ENCODE measurements around the gene CA11. TPM values are rescaled to one million over a fixed set of nuclear protein-coding genes. Genes with fewer than 3 reads are reported as not detected.

CA11 gene
- total and polyA plus RNA-seq, 9 of the 15 experiments (the other 6 are each of a cell fraction or from before 2014, with no cell fraction given): 2.9 to 19.9 (median 8.3) TPM

DNA sequence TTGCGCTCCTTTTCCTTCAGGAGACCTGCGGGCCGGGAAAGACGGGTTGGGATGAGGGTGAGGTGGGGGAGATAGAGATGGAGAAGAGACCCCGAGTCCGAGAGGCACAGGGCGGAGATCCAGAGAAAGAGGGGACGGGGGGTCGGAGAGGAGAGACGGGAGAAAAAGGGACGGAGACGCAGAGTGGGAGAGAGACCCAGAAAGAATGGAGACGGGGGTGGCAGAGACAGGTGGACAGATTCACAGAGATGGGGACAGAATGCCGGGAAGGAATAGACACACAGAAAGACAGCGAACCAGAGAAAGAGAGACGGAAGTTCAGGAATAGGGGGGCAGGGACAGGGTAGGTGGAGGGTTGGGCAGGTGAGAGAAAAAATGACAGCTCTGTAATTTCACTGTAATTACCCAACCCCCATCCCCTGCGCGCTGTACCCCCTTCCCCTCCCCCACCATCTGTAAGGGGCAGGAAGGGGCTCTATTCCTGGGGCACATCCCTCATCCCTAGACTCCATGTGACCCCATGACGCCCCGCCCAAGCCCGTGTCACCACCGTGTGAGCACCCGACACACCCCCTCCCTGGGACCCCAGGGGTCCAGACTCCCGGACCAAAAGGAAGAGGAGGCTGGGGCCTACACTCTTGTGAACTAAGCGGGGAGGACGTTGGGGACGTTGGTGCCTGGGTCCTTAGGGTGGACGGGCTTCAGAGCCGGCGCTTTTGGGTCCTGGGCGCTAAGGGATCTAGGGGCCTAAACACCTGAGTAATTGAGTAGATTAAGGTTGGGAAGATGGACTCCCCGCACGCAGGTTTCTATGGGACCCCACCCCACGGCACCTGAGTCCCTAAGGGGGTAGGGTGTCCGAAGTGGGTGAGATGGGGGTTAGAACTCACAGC is 9.8 kb downstream of the CA11 start (continued):
- TF ChIP-seq, protein P1, sequence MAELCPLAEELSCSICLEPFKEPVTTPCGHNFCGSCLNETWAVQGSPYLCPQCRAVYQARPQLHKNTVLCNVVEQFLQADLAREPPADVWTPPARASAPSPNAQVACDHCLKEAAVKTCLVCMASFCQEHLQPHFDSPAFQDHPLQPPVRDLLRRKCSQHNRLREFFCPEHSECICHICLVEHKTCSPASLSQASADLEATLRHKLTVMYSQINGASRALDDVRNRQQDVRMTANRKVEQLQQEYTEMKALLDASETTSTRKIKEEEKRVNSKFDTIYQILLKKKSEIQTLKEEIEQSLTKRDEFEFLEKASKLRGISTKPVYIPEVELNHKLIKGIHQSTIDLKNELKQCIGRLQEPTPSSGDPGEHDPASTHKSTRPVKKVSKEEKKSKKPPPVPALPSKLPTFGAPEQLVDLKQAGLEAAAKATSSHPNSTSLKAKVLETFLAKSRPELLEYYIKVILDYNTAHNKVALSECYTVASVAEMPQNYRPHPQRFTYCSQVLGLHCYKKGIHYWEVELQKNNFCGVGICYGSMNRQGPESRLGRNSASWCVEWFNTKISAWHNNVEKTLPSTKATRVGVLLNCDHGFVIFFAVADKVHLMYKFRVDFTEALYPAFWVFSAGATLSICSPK (IDR thresholded peaks at IDR 0.05; ENCODE audit: borderline replicate concordance): peak; percentile 68; the same call in 1 of the 2 replicates
- no peak for TF ChIP-seq NCOA4 (IDR thresholded peaks at IDR 0.05; ENCODE audit: partially characterized antibody)
- 0 out of 2 replicates have a peak, but pooled peaks have one; percentile 26 for TF ChIP-seq CC2D1A (IDR thresholded peaks at IDR 0.05)
- TF ChIP-seq, protein P2, sequence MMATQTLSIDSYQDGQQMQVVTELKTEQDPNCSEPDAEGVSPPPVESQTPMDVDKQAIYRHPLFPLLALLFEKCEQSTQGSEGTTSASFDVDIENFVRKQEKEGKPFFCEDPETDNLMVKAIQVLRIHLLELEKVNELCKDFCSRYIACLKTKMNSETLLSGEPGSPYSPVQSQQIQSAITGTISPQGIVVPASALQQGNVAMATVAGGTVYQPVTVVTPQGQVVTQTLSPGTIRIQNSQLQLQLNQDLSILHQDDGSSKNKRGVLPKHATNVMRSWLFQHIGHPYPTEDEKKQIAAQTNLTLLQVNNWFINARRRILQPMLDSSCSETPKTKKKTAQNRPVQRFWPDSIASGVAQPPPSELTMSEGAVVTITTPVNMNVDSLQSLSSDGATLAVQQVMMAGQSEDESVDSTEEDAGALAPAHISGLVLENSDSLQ (IDR thresholded peaks at IDR 0.05): no peak
- TF ChIP-seq BRD4 (IDR thresholded peaks at IDR 0.05): no peak
- TF ChIP-seq, protein P3, sequence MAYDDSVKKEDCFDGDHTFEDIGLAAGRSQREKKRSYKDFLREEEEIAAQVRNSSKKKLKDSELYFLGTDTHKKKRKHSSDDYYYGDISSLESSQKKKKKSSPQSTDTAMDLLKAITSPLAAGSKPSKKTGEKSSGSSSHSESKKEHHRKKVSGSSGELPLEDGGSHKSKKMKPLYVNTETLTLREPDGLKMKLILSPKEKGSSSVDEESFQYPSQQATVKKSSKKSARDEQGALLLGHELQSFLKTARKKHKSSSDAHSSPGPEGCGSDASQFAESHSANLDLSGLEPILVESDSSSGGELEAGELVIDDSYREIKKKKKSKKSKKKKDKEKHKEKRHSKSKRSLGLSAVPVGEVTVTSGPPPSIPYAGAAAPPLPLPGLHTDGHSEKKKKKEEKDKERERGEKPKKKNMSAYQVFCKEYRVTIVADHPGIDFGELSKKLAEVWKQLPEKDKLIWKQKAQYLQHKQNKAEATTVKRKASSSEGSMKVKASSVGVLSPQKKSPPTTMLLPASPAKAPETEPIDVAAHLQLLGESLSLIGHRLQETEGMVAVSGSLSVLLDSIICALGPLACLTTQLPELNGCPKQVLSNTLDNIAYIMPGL (CRISPR knock-in tag; IDR thresholded peaks at IDR 0.05): no peak
- TF ChIP-seq LARP7 (IDR thresholded peaks at IDR 0.05): 0 out of 2 replicates have a peak, but pooled peaks have one; percentile 72
- TF ChIP-seq, protein P4, sequence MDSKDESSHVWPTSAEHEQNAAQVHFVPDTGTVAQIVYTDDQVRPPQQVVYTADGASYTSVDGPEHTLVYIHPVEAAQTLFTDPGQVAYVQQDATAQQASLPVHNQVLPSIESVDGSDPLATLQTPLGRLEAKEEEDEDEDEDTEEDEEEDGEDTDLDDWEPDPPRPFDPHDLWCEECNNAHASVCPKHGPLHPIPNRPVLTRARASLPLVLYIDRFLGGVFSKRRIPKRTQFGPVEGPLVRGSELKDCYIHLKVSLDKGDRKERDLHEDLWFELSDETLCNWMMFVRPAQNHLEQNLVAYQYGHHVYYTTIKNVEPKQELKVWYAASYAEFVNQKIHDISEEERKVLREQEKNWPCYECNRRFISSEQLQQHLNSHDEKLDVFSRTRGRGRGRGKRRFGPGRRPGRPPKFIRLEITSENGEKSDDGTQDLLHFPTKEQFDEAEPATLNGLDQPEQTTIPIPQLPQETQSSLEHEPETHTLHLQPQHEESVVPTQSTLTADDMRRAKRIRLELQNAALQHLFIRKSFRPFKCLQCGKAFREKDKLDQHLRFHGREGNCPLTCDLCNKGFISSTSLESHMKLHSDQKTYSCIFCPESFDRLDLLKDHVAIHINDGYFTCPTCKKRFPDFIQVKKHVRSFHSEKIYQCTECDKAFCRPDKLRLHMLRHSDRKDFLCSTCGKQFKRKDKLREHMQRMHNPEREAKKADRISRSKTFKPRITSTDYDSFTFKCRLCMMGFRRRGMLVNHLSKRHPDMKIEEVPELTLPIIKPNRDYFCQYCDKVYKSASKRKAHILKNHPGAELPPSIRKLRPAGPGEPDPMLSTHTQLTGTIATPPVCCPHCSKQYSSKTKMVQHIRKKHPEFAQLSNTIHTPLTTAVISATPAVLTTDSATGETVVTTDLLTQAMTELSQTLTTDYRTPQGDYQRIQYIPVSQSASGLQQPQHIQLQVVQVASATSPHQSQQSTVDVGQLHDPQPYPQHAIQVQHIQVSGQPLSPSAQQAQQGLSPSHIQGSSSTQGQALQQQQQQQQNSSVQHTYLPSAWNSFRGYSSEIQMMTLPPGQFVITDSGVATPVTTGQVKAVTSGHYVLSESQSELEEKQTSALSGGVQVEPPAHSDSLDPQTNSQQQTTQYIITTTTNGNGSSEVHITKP (IDR thresholded peaks at IDR 0.05; ENCODE audit: partially characterized antibody): peak; percentile 24
- TF ChIP-seq ZKSCAN8 (CRISPR knock-in tag; IDR thresholded peaks at IDR 0.05): no peak
- TF ChIP-seq SMARCA5 (IDR thresholded peaks at IDR 0.05): 0 out of 2 replicates have a peak, but pooled peaks have one; percentile 45
- TF ChIP-seq ZNF263 (CRISPR knock-in tag; IDR thresholded peaks at IDR 0.05; ENCODE audit: borderline replicate concordance): peak; percentile 83
- 0 out of 2 replicates have a peak, but pooled peaks have one; percentile 32 for TF ChIP-seq NBN (IDR thresholded peaks at IDR 0.05; ENCODE audit: low read depth)
- TF ChIP-seq SPI1 (IDR thresholded peaks at IDR 0.05; ENCODE audit: borderline replicate concordance, low read depth, low read length): no peak
- TF ChIP-seq, protein P5, sequence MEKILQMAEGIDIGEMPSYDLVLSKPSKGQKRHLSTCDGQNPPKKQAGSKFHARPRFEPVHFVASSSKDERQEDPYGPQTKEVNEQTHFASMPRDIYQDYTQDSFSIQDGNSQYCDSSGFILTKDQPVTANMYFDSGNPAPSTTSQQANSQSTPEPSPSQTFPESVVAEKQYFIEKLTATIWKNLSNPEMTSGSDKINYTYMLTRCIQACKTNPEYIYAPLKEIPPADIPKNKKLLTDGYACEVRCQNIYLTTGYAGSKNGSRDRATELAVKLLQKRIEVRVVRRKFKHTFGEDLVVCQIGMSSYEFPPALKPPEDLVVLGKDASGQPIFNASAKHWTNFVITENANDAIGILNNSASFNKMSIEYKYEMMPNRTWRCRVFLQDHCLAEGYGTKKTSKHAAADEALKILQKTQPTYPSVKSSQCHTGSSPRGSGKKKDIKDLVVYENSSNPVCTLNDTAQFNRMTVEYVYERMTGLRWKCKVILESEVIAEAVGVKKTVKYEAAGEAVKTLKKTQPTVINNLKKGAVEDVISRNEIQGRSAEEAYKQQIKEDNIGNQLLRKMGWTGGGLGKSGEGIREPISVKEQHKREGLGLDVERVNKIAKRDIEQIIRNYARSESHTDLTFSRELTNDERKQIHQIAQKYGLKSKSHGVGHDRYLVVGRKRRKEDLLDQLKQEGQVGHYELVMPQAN (IDR thresholded peaks at IDR 0.05; ENCODE audit: borderline replicate concordance): peak; percentile 22; the same call in 1 of the 2 replicates
- TF ChIP-seq ARID1B (IDR thresholded peaks at IDR 0.05): peak; percentile 24; the same call in 1 of the 2 replicates
- peak in 1 of 2 experiments; percentile 68; a peak in 2 of 4 replicates for TF ChIP-seq HDAC1 (IDR thresholded peaks at IDR 0.05)

All from K562 (cell line).